GM23338 (cell line): ENCODE measurements around the gene ARSB. TPM values are rescaled to one million over a fixed set of nuclear protein-coding genes. Genes with fewer than 3 reads are reported as not detected.

Experiments
- EZH2phosphoT487 ChIP-seq: fragments of 200-600 bp; sonication (generic); IDR thresholded peaks from one replicate; pipeline ENCODE4 v1.8.1; 2018; ENCODE audit warnings: antibody characterized with exemption; ENCODE audit not compliant: unreplicated experiment
- ZNF114 ChIP-seq: fragments of 250-450 bp; sonication (Bioruptor Pico); IDR thresholded peaks from 2 replicates; pipeline ENCODE4 v1.5.0; 2020; ENCODE audit warnings: mild to moderate bottlenecking, moderate library complexity
- ZNF331 ChIP-seq: fragments of 250-450 bp; sonication (Bioruptor Pico); IDR thresholded peaks from 2 replicates; pipeline ENCODE4 v1.5.0; 2020; ENCODE audit warnings: low read depth, mild to moderate bottlenecking, moderate library complexity
- polyA plus RNA-seq: library from polyadenylated mRNA; unstranded; fragments of >200 nt; fragmentation: Nextera tagmentation; extraction: Ambion mirVana; gene quantifications from 2 replicates; pipeline ENCODE4 v1.2.1, GENCODE V29; 2016
- total RNA-seq: library from RNA; depleted of rRNA; stranded (reverse); fragments of >200 nt; shearing (Covaris generic); gene quantifications from 2 replicates; pipeline ENCODE4 v1.2.3, GENCODE V29; 2014
- TF ChIP-seq, protein P1 (sequence below): fragments of 250-450 bp; sonication (Bioruptor Pico); IDR thresholded peaks from 2 replicates; pipeline ENCODE4 v1.5.0; 2020; ENCODE audit warnings: mild to moderate bottlenecking, moderate library complexity
- TF ChIP-seq, protein P2 (sequence below): IDR thresholded peaks from 2 replicates; pipeline ENCODE4 v1.6.1; 2016; ENCODE audit warnings: antibody characterized with exemption
- TF ChIP-seq, protein P3 (sequence below), 2 experiments: fragments of 200-600 bp in 1 of 2; sonication (generic) in 1 of 2; conservative IDR thresholded peaks; 2 replicates each; pipeline versions ENCODE4 v1.5.1 to v1.6.1; 2016 to 2017; ENCODE audit warnings: antibody characterized with exemption in 2 of 2, low read depth in 2 of 2, mild to moderate bottlenecking in 2 of 2, moderate library complexity in 1 of 2

ARSB gene
- total and polyA plus RNA-seq, 2 experiments from 2014 or later = 7.4 to 24.6 TPM

DNA sequence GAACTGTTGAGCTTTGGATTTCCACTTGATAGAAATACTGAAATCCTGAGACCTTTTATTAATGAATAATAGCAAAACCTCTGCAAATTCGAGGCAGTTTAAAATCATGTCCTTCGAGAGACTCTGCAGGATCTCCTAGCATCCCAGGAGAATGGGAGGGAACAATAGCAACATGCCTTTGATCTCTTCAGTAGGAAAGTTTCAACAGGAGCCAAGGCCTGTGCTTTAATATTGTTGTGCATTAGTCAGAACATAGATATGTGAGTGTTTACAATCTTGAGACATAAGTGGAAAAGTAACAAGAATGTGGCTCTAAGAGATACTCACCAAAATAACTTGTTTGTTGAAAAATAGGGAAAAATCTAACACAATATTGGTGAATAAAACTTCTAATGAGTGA lies 253.2 kb downstream of the ARSB start (continued):
- TF ChIP-seq, protein P1, sequence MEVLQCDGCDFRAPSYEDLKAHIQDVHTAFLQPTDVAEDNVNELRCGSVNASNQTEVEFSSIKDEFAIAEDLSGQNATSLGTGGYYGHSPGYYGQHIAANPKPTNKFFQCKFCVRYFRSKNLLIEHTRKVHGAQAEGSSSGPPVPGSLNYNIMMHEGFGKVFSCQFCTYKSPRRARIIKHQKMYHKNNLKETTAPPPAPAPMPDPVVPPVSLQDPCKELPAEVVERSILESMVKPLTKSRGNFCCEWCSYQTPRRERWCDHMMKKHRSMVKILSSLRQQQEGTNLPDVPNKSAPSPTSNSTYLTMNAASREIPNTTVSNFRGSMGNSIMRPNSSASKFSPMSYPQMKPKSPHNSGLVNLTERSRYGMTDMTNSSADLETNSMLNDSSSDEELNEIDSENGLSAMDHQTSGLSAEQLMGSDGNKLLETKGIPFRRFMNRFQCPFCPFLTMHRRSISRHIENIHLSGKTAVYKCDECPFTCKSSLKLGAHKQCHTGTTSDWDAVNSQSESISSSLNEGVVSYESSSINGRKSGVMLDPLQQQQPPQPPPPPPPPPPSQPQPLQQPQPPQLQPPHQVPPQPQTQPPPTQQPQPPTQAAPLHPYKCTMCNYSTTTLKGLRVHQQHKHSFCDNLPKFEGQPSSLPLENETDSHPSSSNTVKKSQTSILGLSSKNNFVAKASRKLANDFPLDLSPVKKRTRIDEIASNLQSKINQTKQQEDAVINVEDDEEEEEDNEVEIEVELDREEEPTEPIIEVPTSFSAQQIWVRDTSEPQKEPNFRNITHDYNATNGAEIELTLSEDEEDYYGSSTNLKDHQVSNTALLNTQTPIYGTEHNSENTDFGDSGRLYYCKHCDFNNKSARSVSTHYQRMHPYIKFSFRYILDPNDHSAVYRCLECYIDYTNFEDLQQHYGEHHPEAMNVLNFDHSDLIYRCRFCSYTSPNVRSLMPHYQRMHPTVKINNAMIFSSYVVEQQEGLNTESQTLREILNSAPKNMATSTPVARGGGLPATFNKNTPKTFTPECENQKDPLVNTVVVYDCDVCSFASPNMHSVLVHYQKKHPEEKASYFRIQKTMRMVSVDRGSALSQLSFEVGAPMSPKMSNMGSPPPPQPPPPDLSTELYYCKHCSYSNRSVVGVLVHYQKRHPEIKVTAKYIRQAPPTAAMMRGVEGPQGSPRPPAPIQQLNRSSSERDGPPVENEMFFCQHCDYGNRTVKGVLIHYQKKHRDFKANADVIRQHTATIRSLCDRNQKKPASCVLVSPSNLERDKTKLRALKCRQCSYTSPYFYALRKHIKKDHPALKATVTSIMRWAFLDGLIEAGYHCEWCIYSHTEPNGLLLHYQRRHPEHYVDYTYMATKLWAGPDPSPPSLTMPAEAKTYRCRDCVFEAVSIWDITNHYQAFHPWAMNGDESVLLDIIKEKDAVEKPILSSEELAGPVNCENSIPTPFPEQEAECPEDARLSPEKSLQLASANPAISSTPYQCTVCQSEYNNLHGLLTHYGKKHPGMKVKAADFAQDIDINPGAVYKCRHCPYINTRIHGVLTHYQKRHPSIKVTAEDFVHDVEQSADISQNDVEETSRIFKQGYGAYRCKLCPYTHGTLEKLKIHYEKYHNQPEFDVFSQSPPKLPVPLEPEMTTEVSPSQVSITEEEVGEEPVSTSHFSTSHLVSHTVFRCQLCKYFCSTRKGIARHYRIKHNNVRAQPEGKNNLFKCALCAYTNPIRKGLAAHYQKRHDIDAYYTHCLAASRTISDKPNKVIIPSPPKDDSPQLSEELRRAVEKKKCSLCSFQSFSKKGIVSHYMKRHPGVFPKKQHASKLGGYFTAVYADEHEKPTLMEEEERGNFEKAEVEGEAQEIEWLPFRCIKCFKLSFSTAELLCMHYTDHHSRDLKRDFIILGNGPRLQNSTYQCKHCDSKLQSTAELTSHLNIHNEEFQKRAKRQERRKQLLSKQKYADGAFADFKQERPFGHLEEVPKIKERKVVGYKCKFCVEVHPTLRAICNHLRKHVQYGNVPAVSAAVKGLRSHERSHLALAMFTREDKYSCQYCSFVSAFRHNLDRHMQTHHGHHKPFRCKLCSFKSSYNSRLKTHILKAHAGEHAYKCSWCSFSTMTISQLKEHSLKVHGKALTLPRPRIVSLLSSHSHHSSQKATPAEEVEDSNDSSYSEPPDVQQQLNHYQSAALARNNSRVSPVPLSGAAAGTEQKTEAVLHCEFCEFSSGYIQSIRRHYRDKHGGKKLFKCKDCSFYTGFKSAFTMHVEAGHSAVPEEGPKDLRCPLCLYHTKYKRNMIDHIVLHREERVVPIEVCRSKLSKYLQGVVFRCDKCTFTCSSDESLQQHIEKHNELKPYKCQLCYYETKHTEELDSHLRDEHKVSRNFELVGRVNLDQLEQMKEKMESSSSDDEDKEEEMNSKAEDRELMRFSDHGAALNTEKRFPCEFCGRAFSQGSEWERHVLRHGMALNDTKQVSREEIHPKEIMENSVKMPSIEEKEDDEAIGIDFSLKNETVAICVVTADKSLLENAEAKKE (CRISPR knock-in tag) = no peak
- TF ChIP-seq EZH2phosphoT487 (no peak), ZNF114 (CRISPR knock-in tag) (no peak), ZNF331 (CRISPR knock-in tag) (no peak)
- TF ChIP-seq, protein P2, sequence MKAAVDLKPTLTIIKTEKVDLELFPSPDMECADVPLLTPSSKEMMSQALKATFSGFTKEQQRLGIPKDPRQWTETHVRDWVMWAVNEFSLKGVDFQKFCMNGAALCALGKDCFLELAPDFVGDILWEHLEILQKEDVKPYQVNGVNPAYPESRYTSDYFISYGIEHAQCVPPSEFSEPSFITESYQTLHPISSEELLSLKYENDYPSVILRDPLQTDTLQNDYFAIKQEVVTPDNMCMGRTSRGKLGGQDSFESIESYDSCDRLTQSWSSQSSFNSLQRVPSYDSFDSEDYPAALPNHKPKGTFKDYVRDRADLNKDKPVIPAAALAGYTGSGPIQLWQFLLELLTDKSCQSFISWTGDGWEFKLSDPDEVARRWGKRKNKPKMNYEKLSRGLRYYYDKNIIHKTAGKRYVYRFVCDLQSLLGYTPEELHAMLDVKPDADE = no peak
- TF ChIP-seq, protein P3, sequence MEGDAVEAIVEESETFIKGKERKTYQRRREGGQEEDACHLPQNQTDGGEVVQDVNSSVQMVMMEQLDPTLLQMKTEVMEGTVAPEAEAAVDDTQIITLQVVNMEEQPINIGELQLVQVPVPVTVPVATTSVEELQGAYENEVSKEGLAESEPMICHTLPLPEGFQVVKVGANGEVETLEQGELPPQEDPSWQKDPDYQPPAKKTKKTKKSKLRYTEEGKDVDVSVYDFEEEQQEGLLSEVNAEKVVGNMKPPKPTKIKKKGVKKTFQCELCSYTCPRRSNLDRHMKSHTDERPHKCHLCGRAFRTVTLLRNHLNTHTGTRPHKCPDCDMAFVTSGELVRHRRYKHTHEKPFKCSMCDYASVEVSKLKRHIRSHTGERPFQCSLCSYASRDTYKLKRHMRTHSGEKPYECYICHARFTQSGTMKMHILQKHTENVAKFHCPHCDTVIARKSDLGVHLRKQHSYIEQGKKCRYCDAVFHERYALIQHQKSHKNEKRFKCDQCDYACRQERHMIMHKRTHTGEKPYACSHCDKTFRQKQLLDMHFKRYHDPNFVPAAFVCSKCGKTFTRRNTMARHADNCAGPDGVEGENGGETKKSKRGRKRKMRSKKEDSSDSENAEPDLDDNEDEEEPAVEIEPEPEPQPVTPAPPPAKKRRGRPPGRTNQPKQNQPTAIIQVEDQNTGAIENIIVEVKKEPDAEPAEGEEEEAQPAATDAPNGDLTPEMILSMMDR (conservative IDR thresholded peaks at IDR 0.05; ENCODE audit: low read depth in 2 of 2) = no peak
